Measurements from ENCODE around the gene ABHD2. TPM values are rescaled to one million over a fixed set of nuclear protein-coding genes. Genes with fewer than 3 reads are reported as not detected.

ABHD2 gene
- total RNA-seq, 1 donor from 2014 or later = 202 TPM

GRCh38 chr15:89110060-89110459 is 21.8 kb downstream of the ABHD2 start:
- Histone ChIP-seq H3K9me3 (no peaks in the 10 kb centered on the region), H3K4me3 (no peak overlapping the region), H3K36me3 (peaks cover 10% of the 10 kb centered on the region), H3K4me1 (peaks cover 61% of the 10 kb centered on the region), H3K27ac (no peak overlapping the region), H3K27me3 (ENCODE audit: low read depth) (no peaks in the 10 kb centered on the region)
- DNase-seq = no peak
- no peak for TF ChIP-seq CTCF (IDR thresholded peaks at IDR 0.05)
- intact Hi-C loops (cut with DNase I) = no loop called here
- no peak for ATAC-seq

GRCh38 chr15:89111352-89111751 is 23.1 kb downstream of the ABHD2 start:
- H3K4me1 ChIP-seq = peaks cover 66% of the 10 kb centered on the region
- no peaks in the 10 kb centered on the region for H3K9me3 ChIP-seq
- intact Hi-C loops (cut with DNase I) = no loop called here
- peaks cover 20% of the 10 kb centered on the region for H3K36me3 ChIP-seq
- ATAC-seq (no peak), DNase-seq (no peak)
- TF ChIP-seq CTCF (IDR thresholded peaks at IDR 0.05) = no peak
- no peak overlapping the region for H3K27ac ChIP-seq
- H3K27me3 ChIP-seq (ENCODE audit: low read depth) = no peaks in the 10 kb centered on the region
- H3K4me3 ChIP-seq = no peak overlapping the region

GRCh38 chr15:89111961-89112340 is 23.7 kb downstream of the ABHD2 start:
- H3K27ac ChIP-seq = peak overlapping the region; percentile 63
- intact Hi-C loops (cut with DNase I) = no loop called here
- no peak for TF ChIP-seq CTCF (IDR thresholded peaks at IDR 0.05)
- no peaks in the 10 kb centered on the region for H3K9me3 ChIP-seq
- no peak overlapping the region for H3K4me3 ChIP-seq
- peaks cover 26% of the 10 kb centered on the region for H3K36me3 ChIP-seq
- H3K27me3 ChIP-seq (ENCODE audit: low read depth) = no peaks in the 10 kb centered on the region
- H3K4me1 ChIP-seq = peaks cover 71% of the 10 kb centered on the region
- ATAC-seq (no peak), DNase-seq (no peak)

- ATAC-seq = no peak
- H3K9me3 ChIP-seq = no peaks in the 10 kb centered on the region
- no peak overlapping the region for H3K4me3 ChIP-seq
- peaks cover 68% of the 10 kb centered on the region for H3K4me1 ChIP-seq
- peak overlapping the region; percentile 63 for H3K27ac ChIP-seq
- H3K36me3 ChIP-seq = peaks cover 31% of the 10 kb centered on the region
- no peak for TF ChIP-seq CTCF (IDR thresholded peaks at IDR 0.05)
- intact Hi-C loops (cut with DNase I) = no loop called here
- H3K27me3 ChIP-seq (ENCODE audit: low read depth) = no peaks in the 10 kb centered on the region
- no peak for DNase-seq
Measured at GRCh38 chr15:89112341-89112971, 24.2 kb downstream of the ABHD2 start.

GRCh38 chr15:89113296-89114024 is 25.2 kb downstream of the ABHD2 start:
- Histone ChIP-seq H3K36me3 (peaks cover 35% of the 10 kb centered on the region), H3K27ac (peak overlapping the region; percentile 63), H3K4me1 (peaks cover 70% of the 10 kb centered on the region), H3K4me3 (no peak overlapping the region), H3K27me3 (ENCODE audit: low read depth) (no peaks in the 10 kb centered on the region), H3K9me3 (no peaks in the 10 kb centered on the region)
- no peak for TF ChIP-seq CTCF (IDR thresholded peaks at IDR 0.05)
- ATAC-seq (peak; percentile 40 to 53), DNase-seq (no peak)
- intact Hi-C loops (cut with DNase I) = no loop called here
